HepG2 (cell line): ENCODE data around the gene NEIL1. TPM values are rescaled to one million over a fixed set of nuclear protein-coding genes. Genes with fewer than 3 reads are reported as not detected.

Experiments used
- CSRNP2 ChIP-seq: sonication (generic); formaldehyde crosslinking; conservative IDR thresholded peaks from 2 replicates; pipeline ENCODE4 v1.8.0; 2022; ENCODE audit warnings: low read depth, missing genetic modification reagents
- DNMT3B ChIP-seq: conservative IDR thresholded peaks from 2 replicates; pipeline ENCODE4 v1.6.1; 2016; ENCODE audit warnings: missing biosample characterization, control low read depth
- ERF ChIP-seq: IDR thresholded peaks from 2 replicates; pipeline ENCODE4 v1.6.1; 2018; ENCODE audit warnings: missing biosample characterization, missing genetic modification reagents
- KIAA2018 ChIP-seq: sonication (generic); formaldehyde crosslinking; IDR thresholded peaks from 2 replicates; pipeline ENCODE4 v1.5.0; 2020; ENCODE audit warnings: mild to moderate bottlenecking, missing genetic modification reagents, borderline replicate concordance
- KLF11 ChIP-seq: IDR thresholded peaks from 2 replicates; pipeline ENCODE4 v1.6.1; 2016; ENCODE audit warnings: missing compliant biosample characterization
- SKI ChIP-seq: fragments of 450-650 bp; IDR thresholded peaks from one replicate; pipeline ENCODE4 v1.6.1; 2018; ENCODE audit warnings: mild to moderate bottlenecking; ENCODE audit not compliant: partially characterized antibody
- SP1 ChIP-seq, 2 experiments: fragments of 450-650 bp in 1 of 2; sonication (generic) in 1 of 2; formaldehyde crosslinking in 1 of 2; IDR thresholded peaks; 2 replicates each; pipeline versions ENCODE4 v1.4.0 to v1.6.1; 2016 to 2020; ENCODE audit warnings: missing genetic modification reagents in 1 of 2
- ZFY ChIP-seq: sonication (generic); formaldehyde crosslinking; IDR thresholded peaks from 2 replicates; pipeline ENCODE4 v1.4.0; 2020; ENCODE audit warnings: missing genetic modification reagents
- ZNF101 ChIP-seq: sonication (generic); formaldehyde crosslinking; IDR thresholded peaks from 2 replicates; pipeline ENCODE4 v1.4.0; 2020; ENCODE audit warnings: mild to moderate bottlenecking, low read depth, missing genetic modification reagents, borderline replicate concordance
- ZNF335 ChIP-seq: sonication (generic); formaldehyde crosslinking; IDR thresholded peaks from 2 replicates; pipeline ENCODE4 v1.4.0; 2020; ENCODE audit warnings: missing genetic modification reagents
- ZNF678 ChIP-seq: sonication (generic); formaldehyde crosslinking; IDR thresholded peaks from 2 replicates; pipeline ENCODE4 v1.4.0; 2020; ENCODE audit warnings: mild to moderate bottlenecking, missing genetic modification reagents
- ZNF790 ChIP-seq: sonication (generic); formaldehyde crosslinking; IDR thresholded peaks from 2 replicates; pipeline ENCODE4 v1.8.0; 2022; ENCODE audit warnings: missing genetic modification reagents, mild to moderate bottlenecking, borderline replicate concordance
- polyA plus RNA-seq, 8 experiments: library from polyadenylated mRNA; depleted of rRNA in 3 of 8; stranded (reverse) in 7 of 8; unstranded in 1 of 8; fragments of >200 nt; fragmentation: Illumina TruSeq in 4 of 8; extraction: Trizol in 4 of 8; gene quantifications; 2 replicates each; pipeline versions ENCODE4 v1.2.1 to v1.2.3, GENCODE V29; 2011 to 2016; ENCODE audit warnings: low read depth in 4 of 8, missing spikeins in 1 of 8, mixed read lengths in 1 of 8; ENCODE audit not compliant: insufficient read depth in 1 of 8
- total RNA-seq, 5 experiments: library from RNA; depleted of rRNA; stranded (reverse); fragments of >200 nt; fragmentation: Illumina TruSeq; extraction: Trizol; gene quantifications; 2 replicates each; pipeline ENCODE4 v1.2.3, GENCODE V29; 2016; ENCODE audit warnings: low read depth in 1 of 5
- TF ChIP-seq, protein P1 (sequence below): conservative IDR thresholded peaks from 2 replicates; pipeline ENCODE4 v1.6.1; 2018; ENCODE audit warnings: missing genetic modification reagents
- TF ChIP-seq, protein P2 (sequence below): sonication (generic); formaldehyde crosslinking; IDR thresholded peaks from 2 replicates; pipeline ENCODE4 v1.4.0; 2020; ENCODE audit warnings: mild to moderate bottlenecking, low read depth, missing genetic modification reagents

Gene NEIL1
- total and polyA plus RNA-seq, 2 of the 13 experiments (the other 11 are each of a cell fraction or from before 2014, with no cell fraction given) = 10.4 to 15.5 TPM

GRCh38 chr15:75335705-75336355, 11.0 kb upstream of the NEIL1 start, which contains the start of gene COMMD4 (continued):
- TF ChIP-seq SP1 (IDR thresholded peaks at IDR 0.05) (no peak), SP1 (CRISPR knock-in tag; IDR thresholded peaks at IDR 0.05) (peak; percentile 69), ERF (CRISPR knock-in tag) (peak; percentile 73; the same call in 1 of the 2 replicates), ZNF678 (CRISPR knock-in tag) (no peak), KIAA2018 (CRISPR knock-in tag) (no peak), ZNF335 (peak; percentile 89), ZNF101 (CRISPR knock-in tag) (no peak), DNMT3B (CRISPR knock-in tag) (no peak), KLF11 (peak; percentile 73; the same call in 1 of the 2 replicates), ZNF790 (CRISPR knock-in tag) (peak; percentile 59; the same call in 1 of the 2 replicates), ZFY (CRISPR knock-in tag) (peak; percentile 92), SKI (no peak), CSRNP2 (no peak)
- TF ChIP-seq, protein P1, sequence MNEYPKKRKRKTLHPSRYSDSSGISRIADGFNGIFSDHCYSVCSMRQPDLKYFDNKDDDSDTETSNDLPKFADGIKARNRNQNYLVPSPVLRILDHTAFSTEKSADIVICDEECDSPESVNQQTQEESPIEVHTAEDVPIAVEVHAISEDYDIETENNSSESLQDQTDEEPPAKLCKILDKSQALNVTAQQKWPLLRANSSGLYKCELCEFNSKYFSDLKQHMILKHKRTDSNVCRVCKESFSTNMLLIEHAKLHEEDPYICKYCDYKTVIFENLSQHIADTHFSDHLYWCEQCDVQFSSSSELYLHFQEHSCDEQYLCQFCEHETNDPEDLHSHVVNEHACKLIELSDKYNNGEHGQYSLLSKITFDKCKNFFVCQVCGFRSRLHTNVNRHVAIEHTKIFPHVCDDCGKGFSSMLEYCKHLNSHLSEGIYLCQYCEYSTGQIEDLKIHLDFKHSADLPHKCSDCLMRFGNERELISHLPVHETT = peak; percentile 78
- TF ChIP-seq, protein P2, sequence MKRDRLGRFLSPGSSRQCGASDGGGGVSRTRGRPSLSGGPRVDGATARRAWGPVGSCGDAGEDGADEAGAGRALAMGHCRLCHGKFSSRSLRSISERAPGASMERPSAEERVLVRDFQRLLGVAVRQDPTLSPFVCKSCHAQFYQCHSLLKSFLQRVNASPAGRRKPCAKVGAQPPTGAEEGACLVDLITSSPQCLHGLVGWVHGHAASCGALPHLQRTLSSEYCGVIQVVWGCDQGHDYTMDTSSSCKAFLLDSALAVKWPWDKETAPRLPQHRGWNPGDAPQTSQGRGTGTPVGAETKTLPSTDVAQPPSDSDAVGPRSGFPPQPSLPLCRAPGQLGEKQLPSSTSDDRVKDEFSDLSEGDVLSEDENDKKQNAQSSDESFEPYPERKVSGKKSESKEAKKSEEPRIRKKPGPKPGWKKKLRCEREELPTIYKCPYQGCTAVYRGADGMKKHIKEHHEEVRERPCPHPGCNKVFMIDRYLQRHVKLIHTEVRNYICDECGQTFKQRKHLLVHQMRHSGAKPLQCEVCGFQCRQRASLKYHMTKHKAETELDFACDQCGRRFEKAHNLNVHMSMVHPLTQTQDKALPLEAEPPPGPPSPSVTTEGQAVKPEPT = no peak
